H1 (cell line): ENCODE results near the gene MMP20. TPM values are rescaled to one million over a fixed set of nuclear protein-coding genes. Genes with fewer than 3 reads are reported as not detected.

Experiments
- MAFK ChIP-seq: IDR thresholded peaks from 2 replicates; pipeline ENCODE4 v1.6.1; 2012; ENCODE audit warnings: low read depth, mild to moderate bottlenecking, improper control_type of control experiment, low read length
- POLR2A ChIP-seq, 2 experiments: IDR thresholded peaks; 1 replicate in 1 of 2; 2 replicates in 1 of 2; pipeline ENCODE4 v1.6.1; 2011; ENCODE audit warnings: low read depth in 2 of 2, low read length in 2 of 2, mild to moderate bottlenecking in 2 of 2; ENCODE audit errors: control extremely low read depth in 1 of 2
- SRF ChIP-seq: IDR thresholded peaks from 2 replicates; pipeline ENCODE4 v1.6.1; 2011; ENCODE audit warnings: mild to moderate bottlenecking, low read depth, low read length, moderate library complexity
- polyA plus RNA-seq, 7 experiments: library from polyadenylated mRNA; depleted of rRNA in 3 of 7; stranded (reverse) in 5 of 7; unstranded in 2 of 7; fragments of >200 nt in 5 of 7; fragments of 200-250 nt in 2 of 7; gene quantifications; 1 replicate in 5 of 7; 2 replicates in 1 of 7; 4 replicates in 1 of 7; pipeline versions ENCODE4 v1.2.1 to v1.2.3, GENCODE V29; 2011 to 2013; ENCODE audit warnings: missing spikeins in 2 of 7, mixed read lengths in 2 of 7
- total RNA-seq: library from RNA; stranded (reverse); fragmentation: NEBNext Ultra II Directional; extraction: Animal tissue kit (Norgen Biotek cat#: 25700); gene quantifications from 2 replicates; pipeline ENCODE4 v1.2.1, GENCODE V29; 2021
- TF ChIP-seq, protein P1 (sequence below), 3 experiments: IDR thresholded peaks; 1 replicate in 2 of 3; 2 replicates in 1 of 3; pipeline versions ENCODE4 v1.5.1 to v1.6.1; 2011; ENCODE audit warnings: low read length in 3 of 3, mild to moderate bottlenecking in 3 of 3, inconsistent platforms in 2 of 3, low read depth in 1 of 3, moderate library complexity in 1 of 3; ENCODE audit not compliant: insufficient read depth in 1 of 3; ENCODE audit errors: control extremely low read depth in 1 of 3

The MMP20 gene
- total and polyA plus RNA-seq, 2 of the 8 experiments (the other 6 are each of a cell fraction or from before 2014, with no cell fraction given) = not detected

GRCh38 chr11:102623128-102623527 lies 2.0 kb downstream of the MMP20 start (continued):
- TF ChIP-seq, protein P1, sequence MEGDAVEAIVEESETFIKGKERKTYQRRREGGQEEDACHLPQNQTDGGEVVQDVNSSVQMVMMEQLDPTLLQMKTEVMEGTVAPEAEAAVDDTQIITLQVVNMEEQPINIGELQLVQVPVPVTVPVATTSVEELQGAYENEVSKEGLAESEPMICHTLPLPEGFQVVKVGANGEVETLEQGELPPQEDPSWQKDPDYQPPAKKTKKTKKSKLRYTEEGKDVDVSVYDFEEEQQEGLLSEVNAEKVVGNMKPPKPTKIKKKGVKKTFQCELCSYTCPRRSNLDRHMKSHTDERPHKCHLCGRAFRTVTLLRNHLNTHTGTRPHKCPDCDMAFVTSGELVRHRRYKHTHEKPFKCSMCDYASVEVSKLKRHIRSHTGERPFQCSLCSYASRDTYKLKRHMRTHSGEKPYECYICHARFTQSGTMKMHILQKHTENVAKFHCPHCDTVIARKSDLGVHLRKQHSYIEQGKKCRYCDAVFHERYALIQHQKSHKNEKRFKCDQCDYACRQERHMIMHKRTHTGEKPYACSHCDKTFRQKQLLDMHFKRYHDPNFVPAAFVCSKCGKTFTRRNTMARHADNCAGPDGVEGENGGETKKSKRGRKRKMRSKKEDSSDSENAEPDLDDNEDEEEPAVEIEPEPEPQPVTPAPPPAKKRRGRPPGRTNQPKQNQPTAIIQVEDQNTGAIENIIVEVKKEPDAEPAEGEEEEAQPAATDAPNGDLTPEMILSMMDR (IDR thresholded peaks at IDR 0.05; ENCODE audit: control extremely low read depth in 1 of 3, insufficient read depth in 1 of 3, low read depth in 1 of 3, low read length in 3 of 3) = no peak
- TF ChIP-seq SRF (no peak), MAFK (no peak), POLR2A (IDR thresholded peaks at IDR 0.05; ENCODE audit: control extremely low read depth in 1 of 2, low read depth in 2 of 2, low read length in 2 of 2) (no peak)
